BE2C (cell line): ENCODE results near the gene CHCHD5.

Experiments used
- DNase-seq: peaks from one replicate; pipeline ENCODE4 v3.0.0-alpha.2; 2020
- H3K27me3 ChIP-seq: fragments of 250-450 bp; sonication (Bioruptor Pico); 2 replicates; pipeline ENCODE4 v1.5.1; 2020; ENCODE audit warnings: mild to moderate bottlenecking
- H3K36me3 ChIP-seq: fragments of 250-450 bp; sonication (Bioruptor Pico); 2 replicates; pipeline ENCODE4 v1.5.1; 2020; ENCODE audit warnings: mild to moderate bottlenecking
- H3K4me1 ChIP-seq: fragments of 250-450 bp; sonication (Bioruptor Pico); 2 replicates; pipeline ENCODE4 v1.5.1; 2020
- H3K4me3 ChIP-seq: 2 replicates; pipeline ENCODE4 v1.5.1; 2011; ENCODE audit warnings: low read depth, low read length
- H3K9me3 ChIP-seq: fragments of 250-450 bp; sonication (Bioruptor Pico); 2 replicates; pipeline ENCODE4 v1.5.1; 2020
- CTCF ChIP-seq: IDR thresholded peaks from 2 replicates; pipeline ENCODE4 v1.5.1; 2012; ENCODE audit warnings: mild to moderate bottlenecking, low read depth, low read length

The CHCHD5 gene

GRCh38 chr2:112634153-112634873 is 49.9 kb downstream of the CHCHD5 start:
- no peaks in the 10 kb centered on the region for H3K36me3 ChIP-seq
- no peaks in the 10 kb centered on the region for H3K4me1 ChIP-seq
- no peaks in the 10 kb centered on the region for H3K27me3 ChIP-seq
- DNase-seq, result no peak
- no peak overlapping the region for H3K4me3 ChIP-seq
- H3K9me3 ChIP-seq, result no peaks in the 10 kb centered on the region
- no peak for TF ChIP-seq CTCF

GRCh38 chr2:112634874-112635157 is 50.4 kb downstream of the CHCHD5 start:
- DNase-seq, result no peak
- Histone ChIP-seq H3K4me3 (no peak overlapping the region), H3K36me3 (no peaks in the 10 kb centered on the region), H3K27me3 (no peaks in the 10 kb centered on the region), H3K9me3 (no peaks in the 10 kb centered on the region), H3K4me1 (no peaks in the 10 kb centered on the region)
- TF ChIP-seq CTCF, result no peak

- no peaks in the 10 kb centered on the region for H3K27me3 ChIP-seq
- no peak overlapping the region for H3K4me3 ChIP-seq
- no peaks in the 10 kb centered on the region for H3K4me1 ChIP-seq
- H3K36me3 ChIP-seq, result no peaks in the 10 kb centered on the region
- no peak for TF ChIP-seq CTCF
- DNase-seq, result no peak
- no peaks in the 10 kb centered on the region for H3K9me3 ChIP-seq
Measured at GRCh38 chr2:112636605-112637288, 52.3 kb downstream of the CHCHD5 start.

- H3K4me3 ChIP-seq, result no peak overlapping the region
- no peaks in the 10 kb centered on the region for H3K4me1 ChIP-seq
- H3K36me3 ChIP-seq, result no peaks in the 10 kb centered on the region
- no peak for DNase-seq
- H3K27me3 ChIP-seq, result no peaks in the 10 kb centered on the region
- no peaks in the 10 kb centered on the region for H3K9me3 ChIP-seq
- no peak for TF ChIP-seq CTCF
Measured at GRCh38 chr2:112637289-112637660, 52.9 kb downstream of the CHCHD5 start.
